ENCODE measurements around the gene MAPK12.

The MAPK12 gene

DNA sequence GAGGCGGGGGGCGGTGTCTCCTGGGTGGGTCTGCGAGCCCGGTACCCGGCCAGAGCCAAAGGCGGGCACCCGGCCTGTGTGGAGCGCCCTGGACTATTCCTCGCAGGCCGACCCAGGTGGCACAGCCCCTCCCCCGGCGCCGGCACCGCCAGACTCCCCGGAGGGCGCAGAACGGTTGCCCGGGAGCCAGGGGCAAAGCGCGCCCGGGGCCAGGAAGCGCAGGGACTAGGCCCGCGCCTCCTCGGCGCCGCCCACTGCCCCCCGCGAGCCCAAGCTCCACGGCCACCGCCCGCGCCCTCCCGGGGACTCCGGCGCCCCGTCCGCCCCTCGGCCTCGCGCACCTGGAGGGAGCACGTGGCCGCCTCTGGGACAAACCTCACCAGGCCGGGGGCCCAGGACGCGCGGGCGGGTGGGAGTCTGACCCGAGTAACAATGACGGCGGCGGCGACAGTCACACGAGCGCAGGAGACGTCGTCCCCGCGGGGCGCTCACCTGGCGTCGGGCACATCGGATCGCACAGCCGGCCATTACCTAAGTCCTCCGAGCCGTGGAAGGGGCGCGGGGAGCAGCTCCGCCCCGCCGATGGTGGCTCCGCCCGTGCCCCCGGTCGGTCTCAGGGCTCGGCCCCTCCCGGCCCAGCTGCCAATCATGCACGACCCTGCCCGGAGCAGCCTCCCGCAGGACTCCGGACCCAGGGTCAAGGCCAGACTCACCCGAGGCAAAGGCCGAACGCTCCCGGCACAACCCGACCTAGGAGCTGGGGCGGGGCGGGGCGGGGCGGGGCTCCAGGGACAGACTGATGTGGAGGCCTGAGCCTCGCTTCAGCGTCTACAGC, 38.5 kb upstream of the MAPK12 start:
- no peak for DNase-seq (ENCODE audit: low read depth)

- no peak for DNase-seq (ENCODE audit: low read depth)
These were observed 37.7 kb upstream of the MAPK12 start for GRCh38 chr22:50298937-50299784.

DNA sequence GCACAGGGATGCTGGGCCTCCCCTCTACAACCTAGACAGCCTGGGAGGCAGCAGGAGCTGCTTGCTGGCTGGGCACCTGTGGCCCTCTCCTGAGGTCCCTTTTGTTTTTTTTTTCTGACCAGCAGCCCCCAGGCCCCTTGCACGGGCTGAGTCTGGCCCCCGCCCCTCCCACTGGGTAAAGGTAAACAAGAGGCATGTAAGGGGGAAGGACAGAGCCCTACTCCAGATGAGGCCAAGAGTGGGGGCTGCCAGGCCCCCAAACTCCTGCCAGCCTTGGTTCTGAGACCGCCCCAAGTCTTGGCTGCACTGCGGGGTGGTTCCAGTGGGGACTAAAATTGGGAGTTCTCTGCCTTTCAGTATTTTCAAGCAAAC, 36.8 kb upstream of the MAPK12 start:
- no peak for DNase-seq (ENCODE audit: low read depth)

- DNase-seq (ENCODE audit: low read depth): no peak
These were observed 36.2 kb upstream of the MAPK12 start for GRCh38 chr22:50297510-50298265.

GRCh38 chr22:50296658-50297490, 35.4 kb upstream of the MAPK12 start:
- no peak for DNase-seq (ENCODE audit: low read depth)

- DNase-seq (ENCODE audit: low read depth): no peak
These were observed 32.8 kb upstream of the MAPK12 start for GRCh38 chr22:50294319-50294656.

- peak; percentile 69 for DNase-seq (ENCODE audit: low read depth)
These were observed 32.2 kb upstream of the MAPK12 start for GRCh38 chr22:50293441-50294318.

- DNase-seq (ENCODE audit: low read depth): no peak
These were observed 31.4 kb upstream of the MAPK12 start for GRCh38 chr22:50292643-50293440.

DNA sequence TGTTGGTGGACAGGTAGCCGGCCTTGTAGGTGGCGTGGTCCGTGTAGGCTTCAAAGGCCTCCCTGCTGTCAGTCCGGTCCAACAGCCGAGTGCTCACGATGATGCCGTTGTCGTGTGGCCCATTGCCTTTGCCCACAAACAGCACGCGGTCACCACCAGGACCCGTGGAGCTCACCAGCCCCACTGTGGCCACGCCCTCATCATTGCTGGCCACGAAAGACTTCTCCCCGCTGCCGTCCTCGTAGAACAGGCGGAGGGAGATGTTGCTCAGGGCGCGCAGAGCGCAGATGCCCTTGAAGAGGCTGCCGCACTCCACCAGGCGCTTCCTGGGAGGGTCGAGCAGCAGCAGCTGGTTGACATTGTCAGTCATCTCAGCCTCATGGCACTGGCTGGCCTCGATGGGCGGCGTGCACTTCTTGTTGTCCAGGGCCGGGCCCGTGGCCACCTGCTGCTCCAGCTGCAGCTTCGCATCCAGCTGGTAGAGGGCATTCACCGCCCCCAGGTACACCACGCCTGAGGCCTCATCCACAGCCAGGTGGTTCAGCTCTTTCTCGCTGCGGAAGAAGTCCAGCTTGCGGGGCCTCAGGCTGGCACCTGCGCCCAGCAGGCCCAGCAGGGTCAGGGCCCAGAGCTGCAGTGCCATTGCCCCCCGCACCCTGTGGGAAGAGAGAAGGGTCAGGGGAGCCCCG, 28.6 kb upstream of the MAPK12 start:
- no peak for DNase-seq (ENCODE audit: low read depth)

- DNase-seq (ENCODE audit: low read depth): no peak
These were observed 27.9 kb upstream of the MAPK12 start for GRCh38 chr22:50289151-50289941.

GRCh38 chr22:50287731-50288130, 26.2 kb upstream of the MAPK12 start:
- DNase-seq (ENCODE audit: low read depth): no peak

DNA sequence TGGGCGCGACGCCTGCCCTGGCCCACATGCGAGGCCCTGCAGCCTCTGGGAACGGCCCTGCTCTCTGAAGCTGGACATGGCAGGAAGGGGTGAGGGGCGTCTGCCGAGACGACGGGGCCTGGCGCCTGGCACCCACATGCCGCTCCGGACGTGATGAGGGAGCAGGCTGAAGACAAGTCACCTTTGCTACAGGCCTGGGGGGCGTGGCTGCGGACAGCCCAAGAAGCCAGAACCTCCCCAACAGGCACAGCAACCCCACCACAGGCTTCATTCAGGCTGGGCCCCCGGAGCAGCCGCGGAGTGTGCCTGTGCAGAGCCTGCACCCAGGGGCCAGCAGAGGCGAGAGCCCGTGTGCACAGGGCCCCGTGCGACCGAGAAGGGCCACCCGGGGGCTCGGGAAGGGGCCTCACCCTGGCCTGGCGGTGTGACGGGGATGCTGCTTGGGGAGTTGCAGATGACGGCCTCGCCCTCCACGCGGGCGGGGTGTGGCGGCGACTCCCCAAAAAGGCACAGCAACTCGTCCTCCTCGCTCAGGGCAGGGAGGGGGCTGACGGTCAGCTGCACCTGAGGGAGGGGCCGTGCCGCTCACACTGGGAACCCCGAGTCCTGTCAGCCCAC, 25.3 kb upstream of the MAPK12 start:
- DNase-seq (ENCODE audit: low read depth): no peak

- no peak for DNase-seq (ENCODE audit: low read depth)
These were observed 24.8 kb upstream of the MAPK12 start for GRCh38 chr22:50286275-50286674.

GRCh38 chr22:50285568-50286229, 24.2 kb upstream of the MAPK12 start:
- no peak for DNase-seq (ENCODE audit: low read depth)

DNA sequence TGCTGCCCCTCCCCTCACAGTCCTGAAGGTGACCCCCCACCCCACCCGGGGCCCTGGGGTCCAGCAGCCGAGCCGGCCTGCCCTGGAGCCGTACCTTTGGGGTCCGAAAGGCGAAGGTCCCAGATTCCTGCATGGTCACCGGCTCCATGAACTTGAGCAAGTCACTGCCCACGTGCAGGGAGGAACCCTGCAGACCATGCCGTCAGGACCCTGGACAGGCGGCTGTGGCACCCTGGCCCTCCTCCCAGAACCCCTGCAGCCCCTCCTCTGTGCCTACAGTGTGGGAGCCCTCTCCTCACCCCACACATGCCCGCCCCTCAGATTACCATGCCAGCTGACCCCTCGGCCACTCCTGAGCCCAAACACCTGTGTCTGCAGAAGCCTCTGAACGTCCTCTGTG, 23.0 kb upstream of the MAPK12 start:
- DNase-seq (ENCODE audit: low read depth): no peak

- DNase-seq (ENCODE audit: low read depth): no peak
These were observed 22.3 kb upstream of the MAPK12 start for GRCh38 chr22:50283821-50284220.

- DNase-seq (ENCODE audit: low read depth): peak; percentile 85
These were observed 21.1 kb upstream of the MAPK12 start for GRCh38 chr22:50282361-50283155.
